Inflammatory macrophage treated with lipopolysaccharide for 4 hours (primary cell): ENCODE data around the gene GH1.
"Not testable (repeated sequence)": the region's sequence is repeated elsewhere in the genome, so short reads cannot be mapped to it uniquely, and the experiment has no call there.

Experiments
- DNase-seq: peaks from one replicate; pipeline ENCODE4 v3.0.0-alpha.2; 2020

Gene GH1

GRCh38 chr17:63918789-63919305 is at the start of gene GH1:
TSS of gene GH1 (minus strand) at chr17:63918839. CDS start at chr17:63918776, 63 bp downstream.
- not testable (repeated sequence) for DNase-seq

GRCh38 chr17:63967953-63968352 is 49.3 kb upstream of the GH1 start:
- no peak for DNase-seq

- DNase-seq, result no peak
These were observed 48.1 kb upstream of the GH1 start for GRCh38 chr17:63966646-63967264.

GRCh38 chr17:63963123-63963522 is 44.5 kb upstream of the GH1 start:
- DNase-seq, result no peak

- no peak for DNase-seq
These were observed 43.7 kb upstream of the GH1 start for GRCh38 chr17:63962298-63962744.

- DNase-seq, result peak; percentile 70
These were observed 42.9 kb upstream of the GH1 start for GRCh38 chr17:63961355-63962212.

- DNase-seq, result no peak
These were observed 41.8 kb upstream of the GH1 start for GRCh38 chr17:63960430-63960829.

GRCh38 chr17:63960006-63960405 is 41.4 kb upstream of the GH1 start:
- no peak for DNase-seq

GRCh38 chr17:63956296-63956920 is 37.8 kb upstream of the GH1 start:
- no peak for DNase-seq

GRCh38 chr17:63955791-63956190 is 37.2 kb upstream of the GH1 start:
- DNase-seq, result no peak

- no peak for DNase-seq
These were observed 36.6 kb upstream of the GH1 start for GRCh38 chr17:63955232-63955631.

GRCh38 chr17:63954402-63955063 is 35.9 kb upstream of the GH1 start:
- DNase-seq, result no peak

- no peak for DNase-seq
These were observed 32.6 kb upstream of the GH1 start for GRCh38 chr17:63950940-63951907.

- DNase-seq, result no peak
These were observed 31.1 kb upstream of the GH1 start for GRCh38 chr17:63949576-63950250.

GRCh38 chr17:63948521-63948920 is 29.9 kb upstream of the GH1 start:
- no peak for DNase-seq

GRCh38 chr17:63947711-63948330 is 29.2 kb upstream of the GH1 start:
- DNase-seq, result no peak

GRCh38 chr17:63946440-63947363 is 28.1 kb upstream of the GH1 start:
- DNase-seq, result peak; percentile 40

GRCh38 chr17:63945784-63946439 is 27.3 kb upstream of the GH1 start:
- DNase-seq, result no peak
